ENCODE results near the gene HINT3. TPM values are rescaled to one million over a fixed set of nuclear protein-coding genes. Genes with fewer than 3 reads are reported as not detected.
"Not testable (repeated sequence)": the region's sequence is repeated elsewhere in the genome, so short reads cannot be mapped to it uniquely, and the experiment has no call there.

HINT3 gene
- total RNA-seq, 1 donor from 2014 or later: 8.5 TPM

GRCh38 chr6:125924697-125925358, 31.7 kb upstream of the HINT3 start:
- peak overlapping the region; percentile 81 for H3K27ac Mint-ChIP-seq

DNA sequence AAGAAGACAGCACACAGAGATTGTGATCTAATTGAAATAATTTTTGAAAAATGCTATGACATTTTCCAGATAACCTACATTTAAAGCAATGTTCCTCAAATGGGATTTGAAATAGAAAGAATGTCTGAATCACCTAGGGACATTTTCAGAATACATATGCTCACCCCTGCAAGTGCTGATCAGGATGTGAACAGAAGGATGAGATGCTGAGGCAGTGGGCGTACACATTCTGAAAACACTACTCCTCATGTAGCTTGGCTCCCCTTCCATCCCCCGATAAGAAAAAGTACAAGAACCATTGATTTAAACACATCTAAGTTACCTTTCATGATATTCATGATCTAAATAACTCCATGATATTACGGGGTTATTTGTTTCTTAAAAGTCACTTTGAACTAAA, 29.9 kb upstream of the HINT3 start:
- Mint-ChIP-seq H3K4me1 (peaks cover 48% of the 10 kb centered on the region), H3K9me3 (peaks cover 4% of the 10 kb centered on the region), H3K4me3 (no peak overlapping the region), H3K36me3 (ENCODE audit: low read depth) (peaks cover 75% of the 10 kb centered on the region), H3K27ac (peak overlapping the region; percentile 3), H3K27me3 (no peaks in the 10 kb centered on the region)
- no peak for DNase-seq
- intact Hi-C loops (cut with micrococcal nuclease): loop anchor here (2.0 kb wide), 2 partner anchors 18 to 30 kb away; partner anchors contain the start of gene HINT3

More at GRCh38 chr6:125924697-125925358, 31.7 kb upstream of the HINT3 start:
- Mint-ChIP-seq H3K27me3 (no peaks in the 10 kb centered on the region), H3K4me1 (peaks cover 47% of the 10 kb centered on the region), H3K4me3 (peak overlapping the region; percentile 13), H3K9me3 (no peaks in the 10 kb centered on the region), H3K36me3 (ENCODE audit: low read depth) (peaks cover 71% of the 10 kb centered on the region)
- DNase-seq: no peak
- intact Hi-C loops (cut with micrococcal nuclease): no loop called here

GRCh38 chr6:125927761-125928160, 28.8 kb upstream of the HINT3 start:
- Mint-ChIP-seq H3K4me3 (no peak overlapping the region), H3K36me3 (ENCODE audit: low read depth) (peaks cover 72% of the 10 kb centered on the region), H3K27me3 (no peaks in the 10 kb centered on the region), H3K4me1 (peaks cover 46% of the 10 kb centered on the region), H3K27ac (no peak overlapping the region), H3K9me3 (peaks cover 4% of the 10 kb centered on the region)
- no peak for DNase-seq
- intact Hi-C loops (cut with micrococcal nuclease): loop anchor here (2.0 kb wide), 2 partner anchors 17 to 29 kb away; partner anchors contain the start of gene HINT3

GRCh38 chr6:125930765-125931418, 25.7 kb upstream of the HINT3 start:
- H3K4me3 Mint-ChIP-seq: no peak overlapping the region
- H3K27me3 Mint-ChIP-seq: no peaks in the 10 kb centered on the region
- peak overlapping the region; percentile 54 for H3K27ac Mint-ChIP-seq
- peaks cover 4% of the 10 kb centered on the region for H3K9me3 Mint-ChIP-seq
- no peak for DNase-seq
- peaks cover 24% of the 10 kb centered on the region for H3K4me1 Mint-ChIP-seq
- peaks cover 55% of the 10 kb centered on the region for H3K36me3 Mint-ChIP-seq (ENCODE audit: low read depth)
- intact Hi-C loops (cut with micrococcal nuclease): loop anchor here (1.0 kb wide), 1 partner anchor 8 kb away; no protein-coding TSS in a partner anchor

DNA sequence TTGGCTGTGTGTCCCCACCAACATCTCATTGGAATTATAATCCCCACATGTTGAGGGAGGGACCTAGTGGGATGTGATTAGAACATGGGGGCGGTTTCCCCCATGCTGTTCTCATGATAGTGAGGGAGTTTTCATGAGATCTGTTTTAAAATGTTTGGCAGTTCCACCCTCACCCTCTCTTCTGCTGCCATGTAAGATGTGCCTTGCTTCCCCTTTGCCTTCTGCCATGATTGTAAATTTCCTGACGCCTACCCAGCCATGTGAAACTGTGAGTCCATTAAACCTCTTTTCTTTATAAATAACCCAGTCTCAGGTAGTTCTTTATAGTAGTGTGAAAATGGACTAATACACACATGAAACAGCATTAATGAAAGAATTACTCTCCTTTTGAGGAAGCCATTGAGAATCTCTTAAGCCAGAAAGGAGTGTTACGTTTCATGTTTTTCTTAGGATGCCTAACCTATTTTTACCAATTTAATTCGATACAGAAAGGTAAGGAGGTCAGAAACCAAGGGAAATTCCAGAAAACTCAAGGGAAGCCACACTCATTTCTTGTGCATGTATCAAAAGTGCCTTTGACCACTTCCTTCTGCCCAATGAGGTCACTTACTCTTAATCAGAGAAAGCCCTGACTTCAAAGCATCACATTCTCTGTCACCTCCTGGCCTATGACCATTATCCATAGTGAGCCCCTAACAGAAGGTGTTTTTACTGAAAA, 24.7 kb upstream of the HINT3 start:
- DNase-seq: no peak
- intact Hi-C loops (cut with micrococcal nuclease): loop anchor here (1.0 kb wide), 1 partner anchor 9 kb away; no protein-coding TSS in a partner anchor
- H3K4me1 Mint-ChIP-seq: peaks cover 18% of the 10 kb centered on the region
- peaks cover 48% of the 10 kb centered on the region for H3K36me3 Mint-ChIP-seq (ENCODE audit: low read depth)
- peak overlapping the region; percentile 2 for H3K27ac Mint-ChIP-seq
- no peaks in the 10 kb centered on the region for H3K27me3 Mint-ChIP-seq
- no peak overlapping the region for H3K4me3 Mint-ChIP-seq
- peaks cover 4% of the 10 kb centered on the region for H3K9me3 Mint-ChIP-seq

DNA sequence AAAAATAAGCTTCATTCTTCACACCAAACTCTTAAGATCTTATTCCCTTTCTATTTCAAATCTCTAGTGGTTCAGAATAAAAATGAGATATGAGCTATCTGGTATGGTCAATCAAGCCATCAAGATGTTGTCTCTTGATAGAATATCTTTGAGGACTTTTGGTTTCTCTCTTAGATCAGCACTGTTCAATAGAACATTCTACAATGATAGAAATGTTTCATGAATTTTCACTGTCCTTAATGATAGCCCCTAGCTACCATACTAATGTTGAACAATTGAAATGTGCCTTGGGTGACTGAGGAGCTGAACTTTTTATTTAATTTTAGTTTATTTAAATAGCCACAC, 24.1 kb upstream of the HINT3 start:
- H3K9me3 Mint-ChIP-seq: peaks cover 4% of the 10 kb centered on the region
- H3K27ac Mint-ChIP-seq: no peak overlapping the region
- no peaks in the 10 kb centered on the region for H3K27me3 Mint-ChIP-seq
- DNase-seq: no peak
- H3K4me1 Mint-ChIP-seq: peaks cover 17% of the 10 kb centered on the region
- no peak overlapping the region for H3K4me3 Mint-ChIP-seq
- H3K36me3 Mint-ChIP-seq (ENCODE audit: low read depth): peaks cover 46% of the 10 kb centered on the region
- intact Hi-C loops (cut with micrococcal nuclease): no loop called here

DNA sequence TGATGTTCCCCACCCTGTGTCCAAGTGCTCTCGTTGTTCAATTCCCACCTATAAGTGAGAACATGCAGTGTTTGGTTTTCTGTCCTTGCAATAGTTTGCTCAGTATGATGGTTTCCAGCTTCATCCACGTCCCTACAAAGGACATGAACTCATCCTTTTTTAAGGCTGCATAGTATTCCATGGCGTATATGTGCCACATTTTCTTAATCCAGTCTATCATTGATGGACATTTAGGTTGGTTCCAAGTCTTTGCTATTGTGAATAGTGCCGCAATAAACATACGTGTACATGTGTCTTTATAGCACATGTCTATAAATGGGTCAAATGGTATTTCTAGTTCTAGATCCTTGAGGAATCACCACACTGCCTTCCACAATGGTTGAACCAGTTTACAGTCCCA, 21.1 kb upstream of the HINT3 start:
- Mint-ChIP-seq H3K4me1 (peaks cover 22% of the 10 kb centered on the region), H3K36me3 (ENCODE audit: low read depth) (peaks cover 27% of the 10 kb centered on the region)
- intact Hi-C loops (cut with micrococcal nuclease); H3K27me3 Mint-ChIP-seq; DNase-seq; H3K9me3 Mint-ChIP-seq; H3K27ac Mint-ChIP-seq; H3K4me3 Mint-ChIP-seq: not testable (repeated sequence)

DNA sequence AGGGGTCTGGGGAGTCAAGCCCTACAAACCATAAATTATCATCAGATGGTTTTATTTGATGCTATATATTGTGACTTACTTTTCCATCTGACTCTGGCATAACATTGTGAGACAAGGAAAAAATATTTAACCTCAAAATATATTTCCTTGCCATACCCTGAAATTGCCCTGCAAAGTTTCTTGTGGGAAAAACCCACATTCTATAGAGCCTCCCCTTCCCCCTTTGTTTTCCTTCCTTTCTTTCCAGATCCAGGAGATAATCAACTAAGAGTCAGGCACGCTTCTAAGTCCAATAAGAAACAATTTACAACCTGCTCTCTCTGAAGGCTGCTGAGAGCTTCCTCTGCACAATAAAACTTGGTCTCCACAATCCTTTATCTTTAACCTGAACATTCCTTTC, 17.5 kb upstream of the HINT3 start:
- intact Hi-C loops (cut with micrococcal nuclease): no loop called here
- Mint-ChIP-seq H3K4me3 (no peak overlapping the region), H3K36me3 (ENCODE audit: low read depth) (peaks cover 4% of the 10 kb centered on the region), H3K27me3 (peaks cover 10% of the 10 kb centered on the region), H3K9me3 (no peaks in the 10 kb centered on the region), H3K4me1 (peaks cover 12% of the 10 kb centered on the region), H3K27ac (no peak overlapping the region)
- DNase-seq: no peak

DNA sequence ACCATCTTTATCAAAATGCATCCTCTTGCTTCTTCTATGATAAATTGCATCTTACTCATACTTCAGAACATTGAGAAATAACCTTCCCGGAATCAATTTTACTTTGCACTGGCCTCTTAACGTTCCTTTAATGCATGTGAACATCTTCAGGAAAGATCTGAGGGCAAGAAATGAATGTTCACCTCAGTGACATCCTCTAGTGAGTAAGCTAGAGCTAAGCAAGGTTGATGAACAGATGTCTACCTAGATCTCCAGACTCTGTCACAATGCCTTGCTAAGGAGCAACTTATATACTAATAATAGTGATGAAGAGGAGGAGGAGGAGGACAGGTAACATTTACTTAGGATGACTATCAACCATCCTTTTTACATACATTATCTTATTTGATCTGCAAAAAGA, 16.8 kb upstream of the HINT3 start:
- H3K4me1 Mint-ChIP-seq: peaks cover 16% of the 10 kb centered on the region
- intact Hi-C loops (cut with micrococcal nuclease): no loop called here
- H3K36me3 Mint-ChIP-seq (ENCODE audit: low read depth): no peaks in the 10 kb centered on the region
- H3K27me3 Mint-ChIP-seq: peaks cover 10% of the 10 kb centered on the region
- H3K9me3 Mint-ChIP-seq: no peaks in the 10 kb centered on the region
- DNase-seq: no peak
- no peak overlapping the region for H3K4me3 Mint-ChIP-seq
- H3K27ac Mint-ChIP-seq: no peak overlapping the region

DNA sequence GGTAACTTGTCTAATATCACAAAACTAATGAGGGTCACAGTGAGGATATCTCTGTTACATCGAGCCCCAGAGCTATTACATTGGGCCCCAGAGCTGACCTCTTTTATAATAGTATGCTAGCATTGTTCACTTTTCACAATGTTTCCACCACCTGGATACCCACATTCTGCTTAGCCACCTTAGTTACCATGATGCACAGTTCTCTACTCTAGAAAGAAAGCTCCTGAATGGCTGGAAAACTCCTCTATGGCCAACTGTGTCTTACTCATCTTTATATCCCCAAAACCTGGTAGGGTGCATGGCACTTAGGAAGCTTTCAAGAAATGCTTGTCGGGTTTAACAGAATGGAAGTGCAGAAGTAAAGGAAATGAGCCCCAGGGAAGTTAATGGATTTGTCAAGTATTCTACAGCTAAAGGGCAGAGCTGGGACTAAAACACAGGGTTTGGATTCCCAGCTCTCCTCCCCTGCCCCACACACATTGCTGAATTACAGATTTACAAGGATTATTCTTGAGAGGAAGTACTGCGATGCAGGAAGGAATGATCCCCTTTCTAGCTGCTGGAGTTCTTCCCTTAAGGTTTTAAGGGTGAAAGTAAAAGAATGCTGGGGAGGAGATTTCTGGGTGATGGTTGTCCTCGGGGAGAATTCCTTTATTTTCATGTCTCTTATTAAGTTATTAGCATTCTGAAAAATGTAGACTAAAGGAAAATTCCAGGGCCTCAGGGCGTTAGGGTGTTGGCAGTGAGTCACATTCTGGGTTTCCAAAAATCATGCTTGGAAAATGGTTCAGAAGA, 16.1 kb upstream of the HINT3 start:
- no peaks in the 10 kb centered on the region for H3K9me3 Mint-ChIP-seq
- peaks cover 16% of the 10 kb centered on the region for H3K4me1 Mint-ChIP-seq

DNA sequence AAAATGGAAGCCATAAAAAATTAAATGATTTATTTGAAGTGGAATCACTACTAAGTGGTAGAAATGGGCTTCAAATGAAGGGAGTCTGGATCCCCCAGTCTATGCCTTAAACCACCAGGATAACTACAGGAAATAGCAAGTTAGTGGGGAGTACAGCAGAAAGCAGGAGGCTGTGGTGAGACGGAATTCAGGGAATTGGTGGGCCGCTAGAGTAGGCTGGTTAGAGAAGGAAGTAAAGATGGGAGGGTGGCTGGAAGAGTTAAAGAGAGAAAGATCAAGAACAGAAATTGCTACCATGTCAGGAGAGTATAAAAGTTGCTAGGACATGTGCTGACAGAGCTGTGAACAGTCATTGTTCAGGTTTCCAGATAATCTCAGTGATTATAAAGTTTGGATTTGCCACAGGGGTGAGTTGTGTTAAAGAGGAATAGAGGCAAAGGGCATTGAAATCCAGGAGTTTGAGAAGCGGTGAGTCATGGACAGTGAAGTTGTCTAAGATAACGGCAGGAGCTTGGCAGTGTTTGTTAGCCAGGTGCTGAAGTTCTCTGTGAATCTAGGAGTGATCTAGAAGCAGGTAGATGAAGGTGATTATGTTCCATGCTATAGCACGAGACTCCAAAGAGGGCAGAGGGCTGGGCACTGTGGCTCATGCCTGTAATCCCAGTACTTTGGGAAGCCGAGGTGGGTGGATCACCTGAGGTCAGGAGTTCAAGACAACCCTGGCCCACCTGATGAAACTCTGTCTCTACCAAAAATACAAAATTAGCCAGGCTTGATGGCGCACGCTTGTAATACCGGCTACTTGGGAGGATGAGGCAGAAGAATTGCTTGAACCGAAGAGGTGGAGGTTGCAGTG, 13.7 kb upstream of the HINT3 start:
- intact Hi-C loops (cut with micrococcal nuclease): no loop called here
- peak; percentile 46 for DNase-seq
- Mint-ChIP-seq H3K4me1 (peaks cover 25% of the 10 kb centered on the region), H3K36me3 (ENCODE audit: low read depth) (no peaks in the 10 kb centered on the region), H3K27ac (no peak overlapping the region), H3K27me3 (peaks cover 10% of the 10 kb centered on the region), H3K4me3 (no peak overlapping the region), H3K9me3 (no peaks in the 10 kb centered on the region)

More for the DNA sequence above, 16.1 kb upstream of the HINT3 start:
- H3K4me3 Mint-ChIP-seq: no peak overlapping the region
- peaks cover 10% of the 10 kb centered on the region for H3K27me3 Mint-ChIP-seq
- no peaks in the 10 kb centered on the region for H3K36me3 Mint-ChIP-seq (ENCODE audit: low read depth)
- no peak overlapping the region for H3K27ac Mint-ChIP-seq
- no peak for DNase-seq
- intact Hi-C loops (cut with micrococcal nuclease): no loop called here

DNA sequence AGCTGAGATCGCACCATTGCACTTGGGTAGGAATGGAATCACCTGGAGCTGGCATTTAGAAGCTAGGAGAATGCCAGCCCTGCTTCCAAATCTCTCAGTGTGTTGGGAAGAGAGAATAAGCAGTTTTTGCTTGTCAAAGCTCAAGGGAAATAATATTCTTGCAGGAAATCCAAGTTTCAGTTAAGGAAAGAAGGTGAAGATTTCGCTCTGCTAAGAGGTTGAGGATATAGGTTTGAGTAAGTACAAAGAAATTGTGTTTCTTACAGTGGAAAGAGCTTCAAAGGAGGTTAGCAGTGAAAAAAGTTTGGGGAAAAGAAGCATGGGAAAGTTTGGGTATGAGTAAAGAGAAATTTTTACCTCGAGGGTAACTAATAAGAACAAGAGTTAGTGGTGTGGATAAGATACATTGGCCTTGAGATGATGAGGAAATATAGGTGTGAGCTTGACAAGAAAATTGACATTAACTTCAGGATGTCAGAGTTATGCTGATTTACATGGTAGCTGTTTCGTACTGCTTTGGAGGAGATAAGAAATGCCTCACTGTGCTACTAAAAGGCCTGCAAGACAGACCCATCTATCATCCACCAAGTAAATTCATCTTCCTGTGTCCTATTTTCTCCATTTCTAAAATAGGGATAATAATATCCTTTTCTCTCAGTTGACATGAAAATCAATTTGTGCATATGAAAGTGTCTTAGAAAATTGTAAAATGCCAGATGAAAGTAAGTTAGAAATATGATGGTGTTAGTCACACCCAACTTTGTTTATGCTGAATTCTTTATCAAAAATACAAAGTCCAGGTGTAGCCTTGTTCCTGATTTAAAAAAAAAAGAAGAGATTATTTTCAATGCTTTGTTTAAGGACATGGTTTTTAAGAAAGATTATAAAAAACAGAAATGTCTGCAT, 12.8 kb upstream of the HINT3 start:
- Mint-ChIP-seq H3K9me3 (no peaks in the 10 kb centered on the region), H3K27ac (no peak overlapping the region), H3K27me3 (peaks cover 10% of the 10 kb centered on the region), H3K4me1 (peaks cover 25% of the 10 kb centered on the region), H3K4me3 (no peak overlapping the region), H3K36me3 (ENCODE audit: low read depth) (no peaks in the 10 kb centered on the region)
- no peak for DNase-seq
- intact Hi-C loops (cut with micrococcal nuclease): loop anchor here (2.0 kb wide), 1 partner anchor 17 kb away; no protein-coding TSS in a partner anchor

All from activated CD4-positive, alpha-beta T cell treated with anti-CD3 and anti-CD28 coated beads, Interleukin-2, amount 10 ng/mL, durations not matched to agents 24 days and 14 days (primary cell).